ENCODE results near the gene LRP1.

- TF ChIP-seq CTCF (IDR thresholded peaks at IDR 0.05; ENCODE audit: low read depth, low read length) (no peak), MYC (IDR thresholded peaks at IDR 0.05; ENCODE audit: low read depth, low read length) (no peak), POLR2A (IDR thresholded peaks at IDR 0.05; ENCODE audit: extremely low read depth, insufficient read length) (no peak)
These were observed 25.2 kb downstream of the LRP1 start for GRCh38 chr12:57153415-57153997.
